EL (cell line): ENCODE results near the gene TMSB4X.
"Not testable (repeated sequence)": the region's sequence is repeated elsewhere in the genome, so short reads cannot be mapped to it uniquely, and the experiment has no call there.

ENCODE experiments used
- DNase-seq: peaks from one replicate; pipeline ENCODE4 v3.0.0-alpha.2; 2016

TMSB4X gene

GRCh38 chrX:12976819-12977732, 2.2 kb downstream of the TMSB4X start:
- DNase-seq = not testable (repeated sequence)

- no peak for DNase-seq
Measured at GRCh38 chrX:12977761-12978204, 2.9 kb downstream of the TMSB4X start.

- DNase-seq = peak; percentile 69
Measured at GRCh38 chrX:12978205-12979025, 3.5 kb downstream of the TMSB4X start.

GRCh38 chrX:12979026-12979607, 4.2 kb downstream of the TMSB4X start:
- DNase-seq = no peak

- DNase-seq = no peak
Measured at GRCh38 chrX:12979616-12980015, 4.7 kb downstream of the TMSB4X start.

- not testable (repeated sequence) for DNase-seq
Measured at GRCh38 chrX:12980039-12980438, 5.1 kb downstream of the TMSB4X start.

- no peak for DNase-seq
Measured at GRCh38 chrX:12981880-12982279, 7.0 kb downstream of the TMSB4X start.

GRCh38 chrX:12984603-12985319, 9.9 kb downstream of the TMSB4X start:
- DNase-seq = peak; percentile 8

- DNase-seq = no peak
Measured at GRCh38 chrX:12985331-12985730, 10.4 kb downstream of the TMSB4X start.

GRCh38 chrX:12986164-12986779, 11.4 kb downstream of the TMSB4X start:
- DNase-seq = no peak

GRCh38 chrX:12986886-12987285, 12.0 kb downstream of the TMSB4X start:
- no peak for DNase-seq

GRCh38 chrX:12987340-12987739, 12.4 kb downstream of the TMSB4X start:
- DNase-seq = no peak

- DNase-seq = no peak
Measured at GRCh38 chrX:12987900-12988594, 13.1 kb downstream of the TMSB4X start.

GRCh38 chrX:12988797-12989196, 13.9 kb downstream of the TMSB4X start:
- DNase-seq = peak; percentile 61

GRCh38 chrX:12989461-12989860, 14.6 kb downstream of the TMSB4X start:
- no peak for DNase-seq

- DNase-seq = no peak
Measured at GRCh38 chrX:12991575-12991974, 16.7 kb downstream of the TMSB4X start.

- DNase-seq = no peak
Measured at GRCh38 chrX:12992544-12993118, 17.7 kb downstream of the TMSB4X start.

GRCh38 chrX:12993826-12994225, 18.9 kb downstream of the TMSB4X start:
- DNase-seq = no peak

GRCh38 chrX:12994321-12994720, 19.4 kb downstream of the TMSB4X start:
- DNase-seq = no peak

- DNase-seq = no peak
Measured at GRCh38 chrX:12996934-12997435, 22.1 kb downstream of the TMSB4X start.
